ENCODE results near the gene LGALS16.
"Not testable (repeated sequence)": the region's sequence is repeated elsewhere in the genome, so short reads cannot be mapped to it uniquely, and the experiment has no call there.

The LGALS16 gene

GRCh38 chr19:39661565-39661964, 5.9 kb downstream of the LGALS16 start:
- no peak for DNase-seq
- no peak for TF ChIP-seq POLR2A (IDR thresholded peaks at IDR 0.05; ENCODE audit: low read length)
- no peak for TF ChIP-seq GATA1 (IDR thresholded peaks at IDR 0.05; ENCODE audit: low read depth, low read length)

- not testable (repeated sequence) for DNase-seq
Measured at GRCh38 chr19:39669860-39670259, 14.1 kb downstream of the LGALS16 start.

GRCh38 chr19:39670998-39671397, 15.3 kb downstream of the LGALS16 start:
- no peak for DNase-seq
- TF ChIP-seq POLR2A (IDR thresholded peaks at IDR 0.05; ENCODE audit: low read length) = no peak
- TF ChIP-seq GATA1 (IDR thresholded peaks at IDR 0.05; ENCODE audit: low read depth, low read length) = no peak

- TF ChIP-seq GATA1 (IDR thresholded peaks at IDR 0.05; ENCODE audit: low read depth, low read length) (no peak), POLR2A (IDR thresholded peaks at IDR 0.05; ENCODE audit: low read length) (no peak)
- peak; percentile 22 to 43 for DNase-seq
Measured at GRCh38 chr19:39671739-39672363, 16.1 kb downstream of the LGALS16 start.

- DNase-seq = no peak
- TF ChIP-seq GATA1 (IDR thresholded peaks at IDR 0.05; ENCODE audit: low read depth, low read length) (no peak), POLR2A (IDR thresholded peaks at IDR 0.05; ENCODE audit: low read length) (no peak)
Measured at GRCh38 chr19:39672473-39672872, 16.8 kb downstream of the LGALS16 start.

GRCh38 chr19:39673862-39674261, 18.1 kb downstream of the LGALS16 start:
- DNase-seq = not testable (repeated sequence)

GRCh38 chr19:39676004-39676403, 20.3 kb downstream of the LGALS16 start:
- DNase-seq = peak in 1 of 2 experiments; percentile 12
- no peak for TF ChIP-seq GATA1 (IDR thresholded peaks at IDR 0.05; ENCODE audit: low read depth, low read length)
- TF ChIP-seq POLR2A (IDR thresholded peaks at IDR 0.05; ENCODE audit: low read length) = no peak

GRCh38 chr19:39677961-39678889, 22.5 kb downstream of the LGALS16 start:
- no peak for TF ChIP-seq POLR2A (IDR thresholded peaks at IDR 0.05; ENCODE audit: low read length)
- TF ChIP-seq GATA1 (IDR thresholded peaks at IDR 0.05; ENCODE audit: low read depth, low read length) = no peak
- DNase-seq = no peak

- TF ChIP-seq GATA1 (IDR thresholded peaks at IDR 0.05; ENCODE audit: low read depth, low read length) (no peak), POLR2A (IDR thresholded peaks at IDR 0.05; ENCODE audit: low read length) (no peak)
- DNase-seq = no peak
Measured at GRCh38 chr19:39679056-39679790, 23.5 kb downstream of the LGALS16 start.

- TF ChIP-seq GATA1 (IDR thresholded peaks at IDR 0.05; ENCODE audit: low read depth, low read length) = no peak
- TF ChIP-seq POLR2A (IDR thresholded peaks at IDR 0.05; ENCODE audit: low read length) = no peak
- DNase-seq = no peak
Measured at GRCh38 chr19:39679791-39680168, 24.1 kb downstream of the LGALS16 start.

GRCh38 chr19:39680593-39680992, 24.9 kb downstream of the LGALS16 start:
- TF ChIP-seq POLR2A (IDR thresholded peaks at IDR 0.05; ENCODE audit: low read length) = no peak
- TF ChIP-seq GATA1 (IDR thresholded peaks at IDR 0.05; ENCODE audit: low read depth, low read length) = no peak
- no peak for DNase-seq

- no peak for DNase-seq
- no peak for TF ChIP-seq POLR2A (IDR thresholded peaks at IDR 0.05; ENCODE audit: low read length)
- no peak for TF ChIP-seq GATA1 (IDR thresholded peaks at IDR 0.05; ENCODE audit: low read depth, low read length)
Measured at GRCh38 chr19:39681416-39681815, 25.7 kb downstream of the LGALS16 start.

GRCh38 chr19:39684267-39684666, 28.6 kb downstream of the LGALS16 start:
- DNase-seq = no peak
- TF ChIP-seq GATA1 (IDR thresholded peaks at IDR 0.05; ENCODE audit: low read depth, low read length) (no peak), POLR2A (IDR thresholded peaks at IDR 0.05; ENCODE audit: low read length) (no peak)

GRCh38 chr19:39686739-39687138, 31.0 kb downstream of the LGALS16 start:
- TF ChIP-seq POLR2A (IDR thresholded peaks at IDR 0.05; ENCODE audit: low read length) = no peak
- TF ChIP-seq GATA1 (IDR thresholded peaks at IDR 0.05; ENCODE audit: low read depth, low read length) = no peak
- DNase-seq = no peak

- not testable (repeated sequence) for DNase-seq
Measured at GRCh38 chr19:39688637-39689036, 32.9 kb downstream of the LGALS16 start.

All from erythroblast (primary cell).